Smooth muscle cell (in vitro differentiated cells): ENCODE data around the gene TRIP13. TPM values are rescaled to one million over a fixed set of nuclear protein-coding genes. Genes with fewer than 3 reads are reported as not detected.

ENCODE experiments used
- DNase-seq: peaks from one replicate; lab custom pipeline; 2025; ENCODE audit not compliant: unreplicated experiment; lab: John Stamatoyannopoulos, UW
- H2AFZ ChIP-seq: fragments of 200-600 bp; sonication (generic); 2 replicates; pipeline ENCODE4 v1.6.0; 2016; ENCODE audit warnings: antibody characterized with exemption, low read depth, mild to moderate bottlenecking
- H3F3A ChIP-seq: fragments of 200-600 bp; sonication (generic); 2 replicates; pipeline ENCODE4 v1.6.0; 2017; ENCODE audit warnings: antibody characterized with exemption, low read depth
- H3K27ac ChIP-seq: fragments of 200-600 bp; sonication (generic); 2 replicates; pipeline ENCODE4 v1.5.1; 2016; ENCODE audit warnings: low read depth, mild to moderate bottlenecking
- H3K27me3 ChIP-seq: fragments of 200-600 bp; sonication (generic); 2 replicates; pipeline ENCODE4 v1.6.1; 2016; ENCODE audit warnings: low read depth, mild to moderate bottlenecking
- H3K36me3 ChIP-seq: fragments of 200-600 bp; sonication (generic); 2 replicates; pipeline ENCODE4 v1.5.1; 2016; ENCODE audit warnings: low read depth
- H3K4me1 ChIP-seq: fragments of 200-600 bp; sonication (generic); 2 replicates; pipeline ENCODE4 v1.5.1; 2016; ENCODE audit warnings: low read depth
- H3K4me2 ChIP-seq: fragments of 200-600 bp; sonication (generic); 2 replicates; pipeline ENCODE4 v1.6.0; 2016; ENCODE audit warnings: mild to moderate bottlenecking
- H3K4me3 ChIP-seq: fragments of 200-600 bp; sonication (generic); 2 replicates; pipeline ENCODE4 v1.5.1; 2016; ENCODE audit warnings: mild to moderate bottlenecking
- H3K79me2 ChIP-seq: fragments of 200-600 bp; sonication (generic); 2 replicates; pipeline ENCODE4 v1.6.0; 2016; ENCODE audit warnings: low read depth, mild to moderate bottlenecking
- H3K9ac ChIP-seq: fragments of 200-600 bp; sonication (generic); 2 replicates; pipeline ENCODE4 v1.6.0; 2016; ENCODE audit warnings: low read depth
- H3K9me3 ChIP-seq: fragments of 200-600 bp; sonication (generic); replicated peaks from 2 replicates; pipeline ENCODE4 v1.5.1; 2016; ENCODE audit warnings: low read depth
- H4K20me1 ChIP-seq: fragments of 200-600 bp; sonication (generic); 2 replicates; pipeline ENCODE4 v1.6.0; 2016; ENCODE audit warnings: low read depth
- CTCF ChIP-seq: fragments of 200-600 bp; sonication (generic); IDR thresholded peaks from 2 replicates; pipeline ENCODE4 v1.5.1; 2017; ENCODE audit warnings: borderline replicate concordance, mild to moderate bottlenecking, antibody characterized with exemption; ENCODE audit not compliant: insufficient read depth, poor library complexity, severe bottlenecking
- WGBS: methylation state at CpG from one replicate; pipeline ENCODE4 v1.1.7; 2016; ENCODE audit warnings: low lambda C conversion rate; 5-methylcytosine and 5-hydroxymethylcytosine counted together
- polyA plus RNA-seq: library from polyadenylated mRNA; unstranded; fragments of >200 nt; fragmentation: Nextera tagmentation; extraction: Ambion mirVana; gene quantifications from 2 replicates; pipeline ENCODE4 v1.2.1, GENCODE V29; 2016
- total RNA-seq: library from RNA; depleted of rRNA; stranded (reverse); fragments of >200 nt; gene quantifications from 2 replicates; pipeline ENCODE4 v1.2.3, GENCODE V29; 2014

The TRIP13 gene
- total and polyA plus RNA-seq, 2 experiments from 2014 or later, result 8.4 to 12.0 TPM

GRCh38 chr5:920321-920720, 27.6 kb downstream of the TRIP13 start:
- Histone ChIP-seq H3K27ac (no peak overlapping the region), H3K4me3 (no peak overlapping the region), H3K9ac (no peak overlapping the region), H3K4me1 (no peaks in the 10 kb centered on the region), H4K20me1 (no peaks in the 10 kb centered on the region), H2AFZ (no peak overlapping the region), H3K27me3 (peaks cover 7% of the 10 kb centered on the region), H3K79me2 (no peaks in the 10 kb centered on the region), H3K4me2 (no peak overlapping the region), H3K9me3 (no peaks in the 10 kb centered on the region), H3F3A (no peaks in the 10 kb centered on the region), H3K36me3 (no peaks in the 10 kb centered on the region)
- DNase-seq, result no peak
- no peak for TF ChIP-seq CTCF
- WGBS, result 89% methylated on average over 7 of the region's 7 CpGs

- DNase-seq, result no peak
- Histone ChIP-seq H4K20me1 (no peaks in the 10 kb centered on the region), H2AFZ (no peak overlapping the region), H3K4me1 (peaks cover 5% of the 10 kb centered on the region), H3K9ac (no peak overlapping the region), H3F3A (no peaks in the 10 kb centered on the region), H3K4me2 (no peak overlapping the region), H3K36me3 (no peaks in the 10 kb centered on the region), H3K9me3 (no peaks in the 10 kb centered on the region), H3K27me3 (peaks cover 15% of the 10 kb centered on the region), H3K27ac (no peak overlapping the region), H3K4me3 (no peak overlapping the region), H3K79me2 (no peaks in the 10 kb centered on the region)
- WGBS, result 95% methylated on average over 9 of the region's 9 CpGs
- no peak for TF ChIP-seq CTCF
These were observed 29.1 kb downstream of the TRIP13 start for GRCh38 chr5:921456-922435.

- Histone ChIP-seq H2AFZ (no peak overlapping the region), H3K4me2 (no peak overlapping the region), H3K9ac (no peak overlapping the region), H3K36me3 (no peaks in the 10 kb centered on the region), H3K79me2 (no peaks in the 10 kb centered on the region), H3K4me3 (no peak overlapping the region), H3F3A (no peaks in the 10 kb centered on the region), H3K4me1 (peaks cover 5% of the 10 kb centered on the region), H3K9me3 (no peaks in the 10 kb centered on the region), H4K20me1 (no peaks in the 10 kb centered on the region), H3K27ac (no peak overlapping the region), H3K27me3 (peaks cover 18% of the 10 kb centered on the region)
- TF ChIP-seq CTCF, result no peak
- DNase-seq, result no peak
- 96% methylated on average over 17 of the region's 17 CpGs for WGBS
These were observed 30.0 kb downstream of the TRIP13 start for GRCh38 chr5:922436-923280.
